Neural crest cell (in vitro differentiated cells): ENCODE results near the gene DENND6A. TPM values are rescaled to one million over a fixed set of nuclear protein-coding genes. Genes with fewer than 3 reads are reported as not detected.

ENCODE experiments used
- DNase-seq: peaks from one replicate; pipeline ENCODE4 v3.0.0; 2021; ENCODE audit warnings: low read depth, mixed read lengths, low spot score
- H3K27ac Mint-ChIP-seq: one replicate; pipeline ENCODE4 v1.8.0; 2021; ENCODE audit warnings: mild to moderate bottlenecking, mixed read lengths; ENCODE audit not compliant: unreplicated experiment
- H3K27me3 Mint-ChIP-seq: 2 replicates; pipeline ENCODE4 v1.8.0; 2021; ENCODE audit warnings: low read depth, mild to moderate bottlenecking, mixed read lengths
- H3K36me3 Mint-ChIP-seq: 2 replicates; pipeline ENCODE4 v1.8.0; 2021; ENCODE audit warnings: low read depth, mild to moderate bottlenecking, mixed read lengths
- H3K4me1 Mint-ChIP-seq: 2 replicates; pipeline ENCODE4 v1.8.0; 2021; ENCODE audit warnings: mixed read lengths
- H3K4me3 Mint-ChIP-seq: one replicate; pipeline ENCODE4 v1.8.0; 2021; ENCODE audit warnings: mild to moderate bottlenecking, mixed read lengths
- H3K9me3 Mint-ChIP-seq: 2 replicates; pipeline ENCODE4 v1.8.0; 2021; ENCODE audit warnings: mixed read lengths
- total RNA-seq: library from RNA; stranded (reverse); gene quantifications from 2 replicates; pipeline ENCODE4 v1.2.1, GENCODE V29; 2021
- TF ChIP-seq, protein P1 (sequence below): fragments of 200-600 bp; sonication (generic); conservative IDR thresholded peaks from 2 replicates; pipeline ENCODE4 v1.5.0; 2021; ENCODE audit warnings: antibody characterized with exemption, mild to moderate bottlenecking

Gene DENND6A
- total RNA-seq, 1 donor from 2014 or later: 42.0 TPM

DNA sequence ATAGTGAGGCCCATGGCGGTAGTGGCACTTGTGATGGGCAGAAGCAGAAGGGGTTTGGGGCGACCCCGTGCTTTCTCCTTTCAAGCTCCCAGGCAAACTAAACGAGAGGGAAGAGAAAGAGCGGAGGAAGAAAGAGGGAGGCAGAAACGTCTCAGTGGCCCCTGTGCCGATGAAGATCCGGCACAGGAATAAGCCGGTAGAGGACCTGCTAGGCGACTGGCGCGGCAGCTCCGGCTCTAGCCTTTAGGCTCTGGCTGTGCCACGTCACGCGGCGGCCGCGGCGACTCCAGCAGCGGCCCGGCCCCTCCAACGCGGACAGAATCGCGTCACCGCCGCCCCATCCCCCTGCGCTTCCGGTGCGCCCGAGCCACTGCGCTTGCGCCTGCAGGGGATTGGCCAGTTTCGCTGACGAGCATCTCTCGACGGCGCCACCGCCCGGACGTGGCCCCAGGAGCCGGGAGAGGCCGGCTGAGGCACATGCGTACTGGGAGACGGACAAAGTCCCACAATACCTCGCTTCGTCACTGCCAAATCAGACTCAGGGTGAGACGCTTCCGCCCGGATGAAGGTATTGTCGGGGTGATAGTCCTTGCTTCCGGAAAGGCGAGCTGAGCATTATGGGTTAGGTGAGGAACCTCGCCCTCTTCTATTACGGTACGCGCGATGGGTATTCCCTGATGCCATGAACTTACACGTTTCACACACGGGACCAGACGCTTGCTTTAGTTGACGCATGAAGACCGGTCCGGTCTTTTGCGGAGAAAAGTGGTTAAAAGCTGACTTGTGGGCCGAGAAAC, 95.6 kb downstream of the DENND6A start, which contains the start of gene ARF4:
TSS of gene ARF4 (minus strand) at position 218 of the 797 bp plus-strand sequence. CDS start at position 14, 204 bp downstream.
- H3K27ac Mint-ChIP-seq: peak within 1 kb of the TSS; percentile 100
- peak within 1 kb of the TSS; percentile 94 for H3K4me3 Mint-ChIP-seq
- TF ChIP-seq, protein P1, sequence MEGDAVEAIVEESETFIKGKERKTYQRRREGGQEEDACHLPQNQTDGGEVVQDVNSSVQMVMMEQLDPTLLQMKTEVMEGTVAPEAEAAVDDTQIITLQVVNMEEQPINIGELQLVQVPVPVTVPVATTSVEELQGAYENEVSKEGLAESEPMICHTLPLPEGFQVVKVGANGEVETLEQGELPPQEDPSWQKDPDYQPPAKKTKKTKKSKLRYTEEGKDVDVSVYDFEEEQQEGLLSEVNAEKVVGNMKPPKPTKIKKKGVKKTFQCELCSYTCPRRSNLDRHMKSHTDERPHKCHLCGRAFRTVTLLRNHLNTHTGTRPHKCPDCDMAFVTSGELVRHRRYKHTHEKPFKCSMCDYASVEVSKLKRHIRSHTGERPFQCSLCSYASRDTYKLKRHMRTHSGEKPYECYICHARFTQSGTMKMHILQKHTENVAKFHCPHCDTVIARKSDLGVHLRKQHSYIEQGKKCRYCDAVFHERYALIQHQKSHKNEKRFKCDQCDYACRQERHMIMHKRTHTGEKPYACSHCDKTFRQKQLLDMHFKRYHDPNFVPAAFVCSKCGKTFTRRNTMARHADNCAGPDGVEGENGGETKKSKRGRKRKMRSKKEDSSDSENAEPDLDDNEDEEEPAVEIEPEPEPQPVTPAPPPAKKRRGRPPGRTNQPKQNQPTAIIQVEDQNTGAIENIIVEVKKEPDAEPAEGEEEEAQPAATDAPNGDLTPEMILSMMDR: no peak
- peaks cover 34% of the 10 kb centered on the region for H3K4me1 Mint-ChIP-seq
- H3K27me3 Mint-ChIP-seq: no peaks in the 10 kb centered on the region
- peak; percentile 98 for DNase-seq
- H3K9me3 Mint-ChIP-seq: no peaks in the 10 kb centered on the region
- H3K36me3 Mint-ChIP-seq: no peaks in the 10 kb centered on the region

DNA sequence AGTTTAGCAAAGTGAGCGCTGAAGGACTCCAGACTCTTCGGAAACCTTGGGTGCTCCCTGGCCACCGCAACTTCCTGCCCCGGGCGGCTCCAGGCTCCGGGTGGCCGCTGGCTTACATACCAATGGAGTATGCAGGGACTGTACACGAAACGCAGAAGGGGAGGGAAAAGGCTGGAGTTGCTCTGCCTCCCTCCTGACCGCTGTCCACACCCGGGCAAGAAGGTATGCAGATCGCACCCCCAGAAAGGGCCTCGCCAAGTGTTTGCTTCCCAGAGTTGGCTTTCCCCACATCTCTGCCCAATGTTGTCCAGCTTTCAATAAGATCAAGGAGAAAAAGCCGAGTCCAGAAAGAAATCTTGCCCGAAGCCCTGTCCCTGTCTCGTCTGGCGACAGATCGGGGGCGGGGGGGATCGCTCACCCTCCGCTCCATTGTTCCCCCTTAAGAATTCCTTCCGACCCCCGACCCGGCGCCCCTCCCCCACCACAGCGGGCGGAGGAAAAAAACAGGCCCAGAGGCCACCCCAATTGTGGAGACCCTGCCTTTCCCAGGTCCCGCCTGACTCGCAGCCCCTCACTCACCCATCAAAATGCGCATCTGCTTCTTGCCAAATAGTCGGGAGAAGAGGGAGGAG, 96.3 kb downstream of the DENND6A start:
- Mint-ChIP-seq H3K27me3 (no peaks in the 10 kb centered on the region), H3K4me3 (peak overlapping the region; percentile 94), H3K27ac (peak overlapping the region; percentile 100), H3K36me3 (no peaks in the 10 kb centered on the region), H3K9me3 (no peaks in the 10 kb centered on the region), H3K4me1 (peaks cover 37% of the 10 kb centered on the region)
- peak; percentile 54 for DNase-seq
- TF ChIP-seq, protein P1: no peak

GRCh38 chr3:57594576-57594975, 98.3 kb downstream of the DENND6A start:
- Mint-ChIP-seq H3K4me1 (peaks cover 38% of the 10 kb centered on the region), H3K36me3 (no peaks in the 10 kb centered on the region), H3K27me3 (no peaks in the 10 kb centered on the region), H3K9me3 (no peaks in the 10 kb centered on the region), H3K27ac (no peak overlapping the region), H3K4me3 (peak overlapping the region; percentile 94)
- DNase-seq: no peak
- TF ChIP-seq, protein P1: no peak

DNA sequence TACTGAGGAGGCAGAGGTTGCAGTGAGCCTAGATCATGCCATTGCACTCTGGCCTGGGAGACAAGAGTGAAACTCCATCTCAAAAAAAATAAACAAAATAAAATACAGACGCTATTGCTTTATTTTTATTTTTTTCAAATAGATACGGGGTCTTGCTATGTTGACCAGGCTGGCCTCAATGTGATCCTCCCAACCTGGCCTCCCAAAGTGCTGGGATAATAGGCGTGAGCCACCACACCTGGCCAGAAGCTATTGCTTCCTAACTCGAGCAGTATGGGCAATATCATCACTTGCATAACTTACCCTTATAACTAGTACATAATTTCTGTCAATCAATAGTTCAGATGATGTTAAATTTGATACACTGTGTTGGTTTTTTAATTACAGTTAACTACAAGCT, 98.7 kb downstream of the DENND6A start:
- H3K4me1 Mint-ChIP-seq: peaks cover 38% of the 10 kb centered on the region
- H3K36me3 Mint-ChIP-seq: no peaks in the 10 kb centered on the region
- TF ChIP-seq, protein P1: no peak
- no peaks in the 10 kb centered on the region for H3K9me3 Mint-ChIP-seq
- no peak overlapping the region for H3K27ac Mint-ChIP-seq
- no peaks in the 10 kb centered on the region for H3K27me3 Mint-ChIP-seq
- peak overlapping the region; percentile 94 for H3K4me3 Mint-ChIP-seq
- no peak for DNase-seq

- Mint-ChIP-seq H3K4me1 (peaks cover 27% of the 10 kb centered on the region), H3K27me3 (no peaks in the 10 kb centered on the region), H3K36me3 (no peaks in the 10 kb centered on the region), H3K27ac (no peak overlapping the region), H3K4me3 (peak overlapping the region; percentile 69), H3K9me3 (no peaks in the 10 kb centered on the region)
- no peak for DNase-seq
- TF ChIP-seq, protein P1: no peak
These were observed 100.6 kb downstream of the DENND6A start for GRCh38 chr3:57592306-57592705.
